ENCODE data around the gene PPP1R16B.

The PPP1R16B gene

DNA sequence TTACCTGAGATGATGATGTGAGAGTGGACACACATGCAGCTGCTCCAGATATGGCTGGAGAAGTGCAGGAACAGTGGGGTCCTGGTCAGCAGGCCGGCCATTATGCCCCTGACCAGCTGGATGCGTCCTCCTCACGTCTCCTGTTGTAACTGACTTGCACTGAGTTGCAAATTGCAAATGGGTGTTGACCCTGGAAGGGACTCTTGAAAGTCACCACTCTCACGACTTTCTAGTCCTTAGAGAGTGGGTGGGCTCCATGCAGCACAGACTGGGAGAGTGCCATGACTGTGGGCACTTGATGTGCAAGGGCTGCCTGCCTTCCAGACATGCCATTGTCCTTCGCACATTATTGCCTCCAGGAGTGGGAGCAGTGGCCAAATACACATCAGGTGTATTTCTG lies 131.5 kb downstream of the PPP1R16B start:
- Histone ChIP-seq H3K9ac (ENCODE audit: low read depth, low read length) (no peak overlapping the region), H3K4me3 (ENCODE audit: low read depth, low read length) (no peak overlapping the region), H3K27me3 (ENCODE audit: control insufficient read depth, insufficient read depth, low read length) (no peaks in the 10 kb centered on the region), H3K4me1 (ENCODE audit: control insufficient read depth, insufficient read depth, low read length) (peaks cover 2% of the 10 kb centered on the region), H3K9me3 (ENCODE audit: control insufficient read depth, insufficient read depth, low read length) (no peaks in the 10 kb centered on the region), H3K36me3 (ENCODE audit: control insufficient read depth, insufficient read depth, low read length) (no peaks in the 10 kb centered on the region)

DNA sequence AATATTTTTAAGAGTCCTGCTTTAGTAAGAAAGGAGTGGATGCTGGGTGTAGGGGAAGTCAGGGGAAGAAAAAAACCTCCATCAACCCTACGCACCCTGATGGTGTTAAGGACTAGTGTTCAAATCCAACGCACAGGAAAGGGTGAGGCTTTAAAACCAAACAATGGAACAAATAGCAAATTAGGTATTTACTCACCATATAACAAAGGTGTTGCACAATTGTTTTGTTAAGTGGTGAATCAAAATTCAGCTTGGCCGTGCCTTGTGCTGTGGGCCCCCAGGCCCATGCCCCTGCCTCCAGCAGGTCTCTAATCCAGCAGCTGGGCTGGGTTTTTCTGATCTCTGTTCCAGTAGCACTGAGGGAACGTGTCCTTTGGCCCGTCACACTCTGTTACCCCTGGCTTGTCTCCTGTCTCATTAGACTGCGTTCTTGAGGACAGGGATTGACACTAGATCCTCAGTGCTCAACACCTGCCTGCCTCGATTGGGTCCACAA lies 132.5 kb downstream of the PPP1R16B start:
- Histone ChIP-seq H3K27me3 (ENCODE audit: control insufficient read depth, insufficient read depth, low read length) (no peaks in the 10 kb centered on the region), H3K9ac (ENCODE audit: low read depth, low read length) (no peak overlapping the region), H3K4me3 (ENCODE audit: low read depth, low read length) (no peak overlapping the region), H3K36me3 (ENCODE audit: control insufficient read depth, insufficient read depth, low read length) (peaks cover 6% of the 10 kb centered on the region), H3K4me1 (ENCODE audit: control insufficient read depth, insufficient read depth, low read length) (no peaks in the 10 kb centered on the region), H3K9me3 (ENCODE audit: control insufficient read depth, insufficient read depth, low read length) (no peaks in the 10 kb centered on the region)

DNA sequence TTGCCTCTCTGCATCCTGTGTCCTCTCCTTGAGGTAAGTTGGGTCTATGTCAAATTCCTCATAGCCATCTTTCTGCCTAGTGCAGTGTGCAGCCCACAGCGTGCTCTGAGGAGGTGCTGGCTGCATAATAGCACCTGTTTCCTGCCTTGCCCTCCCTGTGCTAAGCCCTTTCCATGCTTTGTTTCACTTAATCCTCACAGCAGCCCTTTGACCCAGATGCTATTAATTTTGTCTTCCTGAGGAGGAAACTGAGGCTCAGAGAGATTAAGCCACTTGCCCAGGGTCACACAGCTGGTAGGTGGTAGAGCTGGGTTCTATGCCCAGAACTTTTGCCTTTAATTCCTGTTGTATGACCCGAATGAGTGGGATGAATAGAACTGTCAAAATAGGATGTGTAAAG lies 134.2 kb downstream of the PPP1R16B start:
- Histone ChIP-seq H3K9me3 (ENCODE audit: control insufficient read depth, insufficient read depth, low read length) (no peaks in the 10 kb centered on the region), H3K27me3 (ENCODE audit: control insufficient read depth, insufficient read depth, low read length) (no peaks in the 10 kb centered on the region), H3K4me1 (ENCODE audit: control insufficient read depth, insufficient read depth, low read length) (no peaks in the 10 kb centered on the region), H3K9ac (ENCODE audit: low read depth, low read length) (no peak overlapping the region), H3K4me3 (ENCODE audit: low read depth, low read length) (no peak overlapping the region), H3K36me3 (ENCODE audit: control insufficient read depth, insufficient read depth, low read length) (peaks cover 9% of the 10 kb centered on the region)

DNA sequence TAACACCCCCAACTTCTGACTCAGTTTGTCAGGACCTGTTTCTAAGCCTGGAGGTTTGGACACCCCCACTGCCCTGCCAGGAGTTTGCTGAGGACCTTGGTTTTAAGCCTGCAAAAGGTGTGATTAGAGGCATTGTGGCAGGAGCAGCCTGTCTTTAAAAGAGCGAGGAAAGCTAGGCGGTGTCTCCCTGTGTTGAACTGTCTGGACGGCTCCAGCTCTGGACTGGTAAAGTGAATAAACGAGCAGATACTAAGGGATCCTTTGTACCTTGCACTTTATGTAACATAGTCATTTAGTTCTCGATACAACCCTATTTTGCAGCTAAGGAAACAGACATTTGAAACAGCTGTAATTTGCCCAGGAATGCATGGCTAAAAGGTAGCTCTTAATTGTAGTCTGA lies 135.1 kb downstream of the PPP1R16B start:
- Histone ChIP-seq H3K36me3 (ENCODE audit: control insufficient read depth, insufficient read depth, low read length) (peaks cover 9% of the 10 kb centered on the region), H3K4me1 (ENCODE audit: control insufficient read depth, insufficient read depth, low read length) (no peaks in the 10 kb centered on the region), H3K27me3 (ENCODE audit: control insufficient read depth, insufficient read depth, low read length) (no peaks in the 10 kb centered on the region), H3K4me3 (ENCODE audit: low read depth, low read length) (no peak overlapping the region), H3K9me3 (ENCODE audit: control insufficient read depth, insufficient read depth, low read length) (no peaks in the 10 kb centered on the region), H3K9ac (ENCODE audit: low read depth, low read length) (no peak overlapping the region)

DNA sequence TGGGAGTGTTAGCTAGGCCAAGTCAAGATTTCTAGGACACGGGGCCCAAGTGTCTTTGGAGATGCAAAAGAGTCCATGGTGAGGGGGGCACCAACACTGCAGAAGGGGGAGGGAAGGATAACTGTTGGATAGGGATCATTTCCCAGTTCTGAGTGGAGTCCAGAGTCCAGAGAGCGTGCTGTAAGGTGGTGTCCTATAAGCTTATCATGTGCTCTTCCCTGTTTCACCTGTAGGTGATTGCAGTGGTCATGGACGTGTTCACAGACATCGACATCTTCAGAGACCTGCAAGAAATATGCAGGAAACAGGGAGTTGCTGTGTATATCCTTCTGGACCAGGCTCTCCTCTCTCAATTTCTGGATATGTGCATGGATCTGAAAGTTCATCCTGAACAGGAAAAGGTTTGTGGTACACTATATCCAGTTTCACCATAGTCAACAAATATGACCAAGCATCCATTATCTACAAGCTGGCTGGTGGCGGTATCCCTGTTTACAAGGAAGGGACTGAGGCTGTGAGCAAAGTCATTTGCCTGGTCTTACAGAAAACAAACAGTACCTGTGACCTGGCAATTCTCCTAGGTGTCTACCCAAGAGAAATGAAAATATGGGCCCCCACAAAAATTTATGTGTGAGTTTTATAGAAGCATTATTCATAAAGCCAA lies 136.4 kb downstream of the PPP1R16B start:
- no peaks in the 10 kb centered on the region for H3K27me3 ChIP-seq (ENCODE audit: control insufficient read depth, insufficient read depth, low read length)
- no peaks in the 10 kb centered on the region for H3K9me3 ChIP-seq (ENCODE audit: control insufficient read depth, insufficient read depth, low read length)
- no peaks in the 10 kb centered on the region for H3K4me1 ChIP-seq (ENCODE audit: control insufficient read depth, insufficient read depth, low read length)
- no peak overlapping the region for H3K9ac ChIP-seq (ENCODE audit: low read depth, low read length)
- peaks cover 9% of the 10 kb centered on the region for H3K36me3 ChIP-seq (ENCODE audit: control insufficient read depth, insufficient read depth, low read length)
- H3K4me3 ChIP-seq (ENCODE audit: low read depth, low read length): no peak overlapping the region

DNA sequence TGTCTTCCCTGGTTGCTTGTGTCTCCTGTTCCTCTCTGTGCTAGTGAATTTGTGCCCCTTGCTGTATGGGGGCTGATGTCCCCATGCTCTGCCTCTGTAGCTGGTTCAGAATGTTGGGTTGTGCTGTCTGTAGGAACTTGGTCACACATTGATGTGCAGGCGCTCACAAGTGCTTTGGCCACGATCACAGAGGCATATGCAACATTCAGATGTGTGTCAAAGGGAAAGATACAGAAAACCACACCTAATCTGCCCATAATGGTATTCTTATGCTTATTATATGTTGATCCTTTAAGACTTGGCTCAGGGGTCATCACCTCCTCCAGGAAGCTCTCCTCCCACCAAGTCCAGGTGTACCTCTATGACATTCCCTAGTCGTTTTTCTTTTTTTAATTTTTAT lies 139.5 kb downstream of the PPP1R16B start:
- Histone ChIP-seq H3K4me3 (ENCODE audit: low read depth, low read length) (no peak overlapping the region), H3K36me3 (ENCODE audit: control insufficient read depth, insufficient read depth, low read length) (peaks cover 14% of the 10 kb centered on the region)

DNA sequence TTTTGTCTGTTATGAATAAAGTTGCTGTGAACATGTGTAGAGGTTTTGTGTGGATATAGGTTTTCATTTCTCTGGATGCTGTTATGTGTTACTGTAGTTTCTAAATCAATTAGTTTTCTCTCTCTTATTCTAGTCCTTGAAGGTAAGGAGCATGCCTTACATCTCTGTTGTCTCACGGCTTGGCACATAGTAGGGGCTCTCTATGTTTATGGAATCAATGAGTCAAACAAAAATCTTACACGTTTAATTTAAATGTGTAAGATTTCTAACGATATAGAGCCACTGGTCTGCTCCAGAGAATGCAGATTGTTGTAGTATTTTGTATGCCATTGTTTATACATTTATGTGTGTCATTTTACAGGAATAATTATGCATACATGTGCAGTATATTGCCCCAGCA lies 141.3 kb downstream of the PPP1R16B start:
- Histone ChIP-seq H3K9ac (ENCODE audit: low read depth, low read length) (no peak overlapping the region), H3K4me3 (ENCODE audit: low read depth, low read length) (no peak overlapping the region), H3K27me3 (ENCODE audit: control insufficient read depth, insufficient read depth, low read length) (no peaks in the 10 kb centered on the region), H3K9me3 (ENCODE audit: control insufficient read depth, insufficient read depth, low read length) (no peaks in the 10 kb centered on the region), H3K36me3 (ENCODE audit: control insufficient read depth, insufficient read depth, low read length) (peaks cover 21% of the 10 kb centered on the region), H3K4me1 (ENCODE audit: control insufficient read depth, insufficient read depth, low read length) (no peaks in the 10 kb centered on the region)

More for the DNA sequence above, 139.5 kb downstream of the PPP1R16B start:
- Histone ChIP-seq H3K9me3 (ENCODE audit: control insufficient read depth, insufficient read depth, low read length) (no peaks in the 10 kb centered on the region), H3K9ac (ENCODE audit: low read depth, low read length) (no peak overlapping the region), H3K27me3 (ENCODE audit: control insufficient read depth, insufficient read depth, low read length) (no peaks in the 10 kb centered on the region), H3K4me1 (ENCODE audit: control insufficient read depth, insufficient read depth, low read length) (no peaks in the 10 kb centered on the region)

DNA sequence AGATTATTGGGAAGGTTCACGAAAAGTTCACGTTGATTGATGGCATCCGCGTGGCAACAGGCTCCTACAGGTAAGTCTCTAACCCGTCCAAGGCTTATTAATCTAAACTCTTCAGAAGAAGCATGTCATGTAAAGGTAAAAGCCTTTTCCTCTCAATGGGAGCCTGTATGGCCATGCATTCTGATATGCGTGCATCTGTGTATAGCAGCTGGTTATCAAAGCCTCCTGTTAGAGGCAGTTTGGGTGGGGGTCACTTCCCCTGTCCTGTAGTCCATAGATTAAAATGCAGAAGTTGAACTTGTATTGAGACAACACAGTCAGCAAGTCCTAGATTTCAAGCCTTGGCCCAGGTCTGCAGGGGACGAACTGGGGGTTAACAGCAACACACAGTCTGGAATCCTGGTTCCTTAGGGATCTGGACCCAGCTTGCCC lies 142.4 kb downstream of the PPP1R16B start:
- no peaks in the 10 kb centered on the region for H3K4me1 ChIP-seq (ENCODE audit: control insufficient read depth, insufficient read depth, low read length)
- peaks cover 23% of the 10 kb centered on the region for H3K36me3 ChIP-seq (ENCODE audit: control insufficient read depth, insufficient read depth, low read length)
- no peak overlapping the region for H3K4me3 ChIP-seq (ENCODE audit: low read depth, low read length)
- no peaks in the 10 kb centered on the region for H3K9me3 ChIP-seq (ENCODE audit: control insufficient read depth, insufficient read depth, low read length)
- no peak overlapping the region for H3K9ac ChIP-seq (ENCODE audit: low read depth, low read length)
- no peaks in the 10 kb centered on the region for H3K27me3 ChIP-seq (ENCODE audit: control insufficient read depth, insufficient read depth, low read length)

DNA sequence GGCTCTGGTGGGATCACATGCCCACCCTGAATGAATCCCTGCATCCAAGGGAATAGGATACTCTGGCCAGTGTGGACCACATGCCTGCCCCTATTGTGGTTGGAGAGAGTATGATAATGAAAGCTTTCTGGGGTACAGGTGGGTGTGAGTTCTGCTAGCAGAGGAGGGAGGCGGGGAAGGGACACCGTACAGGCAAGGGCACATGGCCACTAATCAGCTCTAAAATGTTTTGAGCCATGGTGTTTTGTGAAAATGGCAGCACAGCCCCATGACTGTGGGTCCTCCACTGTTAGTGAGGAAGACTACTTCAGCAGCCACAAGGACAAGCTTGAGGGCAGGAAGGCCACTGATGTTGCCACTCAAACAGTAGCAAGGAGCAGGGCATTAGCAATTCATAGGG lies 144.8 kb downstream of the PPP1R16B start:
- H3K9me3 ChIP-seq (ENCODE audit: control insufficient read depth, insufficient read depth, low read length): no peaks in the 10 kb centered on the region

DNA sequence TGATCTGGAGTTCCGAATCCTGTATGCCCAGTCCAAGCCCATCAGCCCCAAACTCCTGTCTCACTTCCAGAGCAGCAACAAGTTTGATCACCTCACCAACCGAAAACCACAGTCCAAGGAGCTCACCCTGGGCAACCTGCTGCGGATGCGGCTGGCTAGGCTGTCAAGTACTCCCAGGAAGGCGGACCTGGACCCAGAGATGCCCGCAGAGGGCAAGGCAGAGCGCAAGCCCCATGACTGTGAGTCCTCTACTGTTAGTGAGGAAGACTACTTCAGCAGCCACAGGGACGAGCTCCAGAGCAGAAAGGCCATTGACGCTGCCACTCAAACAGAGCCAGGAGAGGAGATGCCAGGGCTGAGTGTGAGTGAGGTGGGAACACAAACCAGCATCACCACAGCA lies 146.1 kb downstream of the PPP1R16B start:
- H3K4me1 ChIP-seq (ENCODE audit: control insufficient read depth, insufficient read depth, low read length): no peaks in the 10 kb centered on the region
- peaks cover 19% of the 10 kb centered on the region for H3K36me3 ChIP-seq (ENCODE audit: control insufficient read depth, insufficient read depth, low read length)

More for the DNA sequence above, 144.8 kb downstream of the PPP1R16B start:
- no peak overlapping the region for H3K4me3 ChIP-seq (ENCODE audit: low read depth, low read length)
- no peaks in the 10 kb centered on the region for H3K4me1 ChIP-seq (ENCODE audit: control insufficient read depth, insufficient read depth, low read length)
- peaks cover 19% of the 10 kb centered on the region for H3K36me3 ChIP-seq (ENCODE audit: control insufficient read depth, insufficient read depth, low read length)
- H3K9ac ChIP-seq (ENCODE audit: low read depth, low read length): no peak overlapping the region
- H3K27me3 ChIP-seq (ENCODE audit: control insufficient read depth, insufficient read depth, low read length): no peaks in the 10 kb centered on the region

DNA sequence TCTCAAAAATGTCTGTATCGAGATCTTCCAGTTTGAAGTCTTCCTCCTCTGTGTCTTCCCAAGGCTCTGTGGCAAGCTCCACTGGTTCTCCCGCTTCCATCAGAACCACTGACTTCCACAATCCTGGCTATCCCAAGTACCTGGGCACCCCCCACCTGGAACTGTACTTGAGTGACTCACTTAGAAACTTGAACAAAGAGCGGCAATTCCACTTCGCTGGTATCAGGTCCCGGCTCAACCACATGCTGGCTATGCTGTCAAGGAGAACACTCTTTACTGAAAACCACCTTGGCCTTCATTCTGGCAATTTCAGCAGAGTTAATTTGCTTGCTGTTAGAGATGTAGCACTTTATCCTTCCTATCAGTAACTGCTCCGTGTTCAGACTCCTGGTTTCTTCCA lies 146.7 kb downstream of the PPP1R16B start:
- Histone ChIP-seq H3K27me3 (ENCODE audit: control insufficient read depth, insufficient read depth, low read length) (no peaks in the 10 kb centered on the region), H3K9me3 (ENCODE audit: control insufficient read depth, insufficient read depth, low read length) (no peaks in the 10 kb centered on the region), H3K4me3 (ENCODE audit: low read depth, low read length) (no peak overlapping the region), H3K4me1 (ENCODE audit: control insufficient read depth, insufficient read depth, low read length) (no peaks in the 10 kb centered on the region), H3K36me3 (ENCODE audit: control insufficient read depth, insufficient read depth, low read length) (peaks cover 19% of the 10 kb centered on the region), H3K9ac (ENCODE audit: low read depth, low read length) (no peak overlapping the region)

More for the DNA sequence above, 146.1 kb downstream of the PPP1R16B start:
- no peak overlapping the region for H3K9ac ChIP-seq (ENCODE audit: low read depth, low read length)
- H3K9me3 ChIP-seq (ENCODE audit: control insufficient read depth, insufficient read depth, low read length): no peaks in the 10 kb centered on the region
- no peak overlapping the region for H3K4me3 ChIP-seq (ENCODE audit: low read depth, low read length)
- H3K27me3 ChIP-seq (ENCODE audit: control insufficient read depth, insufficient read depth, low read length): no peaks in the 10 kb centered on the region

DNA sequence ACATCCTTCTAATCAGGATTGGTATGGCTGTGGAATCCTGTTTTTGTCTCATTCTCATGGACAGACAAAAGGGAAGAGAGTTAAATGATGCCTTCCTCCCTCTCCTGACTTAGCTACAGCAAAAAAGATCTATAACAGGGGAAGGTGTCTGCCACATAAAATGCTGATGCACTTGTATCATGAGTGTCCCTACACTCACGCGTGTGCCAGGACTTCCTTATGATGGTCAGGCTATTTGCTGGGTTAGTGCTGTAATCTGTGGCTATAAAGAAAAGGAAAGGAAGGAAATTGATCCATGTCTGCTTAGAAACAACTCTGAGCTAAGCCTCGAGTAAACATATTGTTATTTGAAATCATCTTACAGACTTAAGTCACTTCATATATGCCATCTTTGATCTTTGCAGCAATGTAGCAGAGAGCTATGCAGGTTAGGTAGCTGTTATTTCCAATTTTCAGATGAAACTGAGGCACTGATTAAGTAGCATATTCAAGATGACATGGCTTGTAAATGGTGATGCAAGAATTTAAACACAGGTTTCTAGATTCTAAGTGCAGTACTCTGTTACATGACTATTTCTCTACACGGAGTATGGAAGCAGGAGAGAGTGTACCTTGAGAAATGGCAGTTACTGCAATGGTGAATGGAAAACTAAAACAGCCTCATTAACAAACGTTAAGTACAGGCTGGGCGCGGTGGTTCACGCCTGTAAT lies 148.3 kb downstream of the PPP1R16B start:
- Histone ChIP-seq H3K27me3 (ENCODE audit: control insufficient read depth, insufficient read depth, low read length) (no peaks in the 10 kb centered on the region), H3K9ac (ENCODE audit: low read depth, low read length) (no peak overlapping the region), H3K4me3 (ENCODE audit: low read depth, low read length) (no peak overlapping the region), H3K36me3 (ENCODE audit: control insufficient read depth, insufficient read depth, low read length) (peaks cover 15% of the 10 kb centered on the region), H3K4me1 (ENCODE audit: control insufficient read depth, insufficient read depth, low read length) (no peaks in the 10 kb centered on the region), H3K9me3 (ENCODE audit: control insufficient read depth, insufficient read depth, low read length) (no peaks in the 10 kb centered on the region)

Data from iPS-15b (cell line).